Common myeloid progenitor, CD34-positive (primary cell): ENCODE results near the gene AKT3.

Source experiments
- CTCF ChIA-PET: fragments of 350-600 bp; sonication (Branson Sonifier 250); formaldehyde crosslinking; loops from one replicate; lab custom pipeline; 2021; ENCODE audit warnings: antibody characterized with exemption; lab: Charles Lee
- POLR2A ChIA-PET: fragments of 350-600 bp; sonication (Branson Sonifier 250); formaldehyde crosslinking; loops from one replicate; lab custom pipeline; 2021; ENCODE audit warnings: antibody characterized with exemption; lab: Charles Lee
- DNase-seq, 3 donors: peaks; one replicate each; pipeline versions ENCODE4 v3.0.0 to v3.0.0-alpha.2; 2013
- H3K27ac ChIP-seq, 2 experiments: 1 replicate in 1 of 2; 2 replicates in 1 of 2; pipeline ENCODE4 v1.7.0; 2013; ENCODE audit warnings: inconsistent platforms in 2 of 2, low read length in 2 of 2, mild to moderate bottlenecking in 2 of 2, low read depth in 1 of 2, moderate library complexity in 1 of 2; ENCODE audit not compliant: severe bottlenecking in 2 of 2, insufficient read depth in 1 of 2, poor library complexity in 1 of 2
- H3K27me3 ChIP-seq, 5 experiments: replicated peaks in 2 of 5; 1 replicate in 3 of 5; 2 replicates in 2 of 5; pipeline versions ENCODE4 v1.6.1 to v1.7.0; 2013; ENCODE audit warnings: low read length in 4 of 5, mild to moderate bottlenecking in 2 of 5, moderate library complexity in 2 of 5, inconsistent platforms in 1 of 5; ENCODE audit not compliant: insufficient read depth in 5 of 5, control insufficient read depth in 4 of 5
- H3K36me3 ChIP-seq, 4 experiments: 1 replicate in 2 of 4; 2 replicates in 2 of 4; pipeline versions ENCODE4 v1.6.1 to v1.7.0; 2013; ENCODE audit warnings: low read length in 3 of 4, control low read depth in 1 of 4, mild to moderate bottlenecking in 1 of 4; ENCODE audit not compliant: control insufficient read depth in 4 of 4, insufficient read depth in 4 of 4
- H3K4me1 ChIP-seq, 4 experiments: 1 replicate in 3 of 4; 2 replicates in 1 of 4; pipeline versions ENCODE4 v1.6.1 to v1.7.1; 2013; ENCODE audit warnings: low read length in 3 of 4, mild to moderate bottlenecking in 3 of 4, control low read depth in 1 of 4, inconsistent platforms in 1 of 4, moderate library complexity in 1 of 4; ENCODE audit not compliant: control insufficient read depth in 4 of 4, insufficient read depth in 4 of 4; ENCODE audit errors: control extremely low read depth in 1 of 4
- H3K4me3 ChIP-seq, 7 experiments: 1 replicate in 4 of 7; 2 replicates in 3 of 7; pipeline versions ENCODE4 v1.5.1 to v1.7.0; 2013; ENCODE audit warnings: mild to moderate bottlenecking in 7 of 7, low read length in 6 of 7, moderate library complexity in 6 of 7, inconsistent platforms in 2 of 7, low read depth in 2 of 7, control low read depth in 1 of 7; ENCODE audit not compliant: insufficient read depth in 4 of 7, control insufficient read depth in 1 of 7; ENCODE audit errors: extremely low read depth in 1 of 7
- H3K9me3 ChIP-seq, 5 experiments: 1 replicate in 4 of 5; 2 replicates in 1 of 5; pipeline versions ENCODE4 v1.6.1 to v1.7.1; 2013; ENCODE audit warnings: low read length in 4 of 5, mild to moderate bottlenecking in 2 of 5, inconsistent platforms in 1 of 5, low read depth in 1 of 5, moderate library complexity in 1 of 5; ENCODE audit not compliant: control insufficient read depth in 4 of 5, insufficient read depth in 2 of 5; ENCODE audit errors: control extremely low read depth in 1 of 5
- WGBS: methylation state at CpG from one replicate; pipeline ENCODE4 v1.1.5; 2013; ENCODE audit not compliant: insufficient coverage; 5-methylcytosine and 5-hydroxymethylcytosine counted together

AKT3 gene

GRCh38 chr1:243792401-243792800 is 57.6 kb downstream of the AKT3 start:
- Histone ChIP-seq H3K27me3 (no peaks in the 10 kb centered on the region), H3K4me1 (no peaks in the 10 kb centered on the region), H3K36me3 (peaks cover 0 to 7% (median 2%) of the 10 kb centered on the region in 4 experiments), H3K9me3 (no peaks in the 10 kb centered on the region), H3K4me3 (no peak overlapping the region), H3K27ac (no peak overlapping the region)
- no CpG with 5 or more reads among the region's 2 CpGs for WGBS
- ChIA-PET POLR2A (interaction anchor here (1.2 kb wide), 1 partner anchor 18 kb away, joined by 3 read pairs; no protein-coding TSS in a partner anchor), CTCF (interaction anchor here (1.1 kb wide), 1 partner anchor 29 kb away, joined by 3 read pairs; no protein-coding TSS in a partner anchor)
- DNase-seq = no peak

- H3K27ac ChIP-seq = no peak overlapping the region
- H3K27me3 ChIP-seq = no peaks in the 10 kb centered on the region
- DNase-seq = peak in 2 of 3 donors; percentile 23 to 46
- H3K4me3 ChIP-seq = no peak overlapping the region
- H3K4me1 ChIP-seq = no peaks in the 10 kb centered on the region
- WGBS = no CpG with 5 or more reads among the region's 4 CpGs
- H3K36me3 ChIP-seq = peaks cover 0 to 7% (median under 1%) of the 10 kb centered on the region in 4 experiments
- ChIA-PET CTCF (interaction anchor here (1.1 kb wide), 1 partner anchor 29 kb away, joined by 3 read pairs; no protein-coding TSS in a partner anchor), POLR2A (interaction anchor here (1.2 kb wide), 1 partner anchor 17 kb away, joined by 3 read pairs; no protein-coding TSS in a partner anchor)
- no peaks in the 10 kb centered on the region for H3K9me3 ChIP-seq
Measured at GRCh38 chr1:243791586-243792267, 58.3 kb downstream of the AKT3 start.

- Histone ChIP-seq H3K36me3 (peaks cover 0 to 2% (median 0%) of the 10 kb centered on the region in 4 experiments), H3K27ac (no peak overlapping the region), H3K4me3 (no peak overlapping the region), H3K9me3 (no peaks in the 10 kb centered on the region), H3K27me3 (no peaks in the 10 kb centered on the region), H3K4me1 (no peaks in the 10 kb centered on the region)
- WGBS = 100% methylated on average over 1 of the region's 3 CpGs
- ChIA-PET POLR2A (interaction anchor here (0.7 to 0.9 kb wide), 3 partner anchors 8 to 356 kb away, joined by 3 to 7 read pairs (median 3); no protein-coding TSS in a partner anchor), CTCF (interaction anchor here (1.1 to 1.5 kb wide), 2 partner anchors 10 to 48 kb away, joined by 3 to 4 read pairs; no protein-coding TSS in a partner anchor)
- peak in 1 of 3 donors; percentile 13 for DNase-seq
Measured at GRCh38 chr1:243790404-243790803, 59.6 kb downstream of the AKT3 start.

GRCh38 chr1:243786531-243786930 is 63.5 kb downstream of the AKT3 start:
- ChIA-PET POLR2A (no interaction called here), CTCF (interaction anchor here (1.0 to 1.8 kb wide), 3 partner anchors 14 to 35 kb away, joined by 3 to 6 read pairs (median 5); no protein-coding TSS in a partner anchor)
- Histone ChIP-seq H3K4me1 (no peaks in the 10 kb centered on the region), H3K36me3 (peaks cover 0 to 3% (median 0%) of the 10 kb centered on the region in 4 experiments), H3K4me3 (no peak overlapping the region), H3K27me3 (no peaks in the 10 kb centered on the region), H3K27ac (no peak overlapping the region), H3K9me3 (no peaks in the 10 kb centered on the region)
- no CpG with 5 or more reads among the region's 3 CpGs for WGBS
- DNase-seq = no peak

DNA sequence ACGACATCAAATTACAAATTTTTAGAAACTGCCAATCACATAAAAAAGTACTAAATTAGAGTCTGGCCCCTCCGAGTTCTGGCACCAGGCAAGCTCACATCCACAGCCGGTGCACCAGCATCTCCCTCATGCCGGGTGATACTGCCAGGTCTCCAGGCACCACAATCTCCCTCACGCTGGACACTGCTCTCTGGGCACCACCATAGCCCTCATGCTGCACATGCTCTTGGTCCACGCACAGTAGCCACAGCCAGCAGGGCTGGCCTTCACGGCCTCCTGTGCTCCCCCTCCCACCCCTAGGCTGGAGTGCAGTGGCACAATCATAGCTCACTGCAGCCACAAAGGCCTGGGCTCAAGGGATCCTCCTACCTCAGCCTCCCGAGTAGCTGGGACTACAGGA is 65.5 kb downstream of the AKT3 start:
- POLR2A ChIA-PET = no interaction called here
- H3K27ac ChIP-seq = no peak overlapping the region
- H3K36me3 ChIP-seq = peaks cover 0 to 3% (median 0%) of the 10 kb centered on the region in 4 experiments
- no peaks in the 10 kb centered on the region for H3K4me1 ChIP-seq
- no peak for DNase-seq
- WGBS = 100% methylated on average over 6 of the region's 8 CpGs
- H3K9me3 ChIP-seq = no peaks in the 10 kb centered on the region
- CTCF ChIA-PET = no interaction called here
- no peak overlapping the region for H3K4me3 ChIP-seq
- H3K27me3 ChIP-seq = no peaks in the 10 kb centered on the region

DNA sequence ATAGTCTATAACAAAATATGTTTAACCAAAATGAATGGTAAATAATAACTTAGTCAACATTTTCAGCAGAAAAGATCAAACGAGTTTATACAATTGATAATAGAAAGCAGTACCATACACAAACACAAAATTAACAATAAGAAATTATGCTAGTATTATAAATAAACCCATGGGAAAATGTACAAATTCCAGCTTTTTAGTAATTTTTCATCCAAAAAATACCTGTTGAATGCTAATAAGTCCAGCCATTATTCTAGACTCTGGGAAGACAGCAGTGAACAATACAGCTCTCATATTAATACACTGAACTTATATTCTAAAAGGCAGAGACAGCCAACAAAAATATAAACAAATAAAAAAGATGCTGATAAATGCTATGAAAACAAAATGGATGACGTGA is 66.3 kb downstream of the AKT3 start:
- no peaks in the 10 kb centered on the region for H3K27me3 ChIP-seq
- no peak overlapping the region for H3K4me3 ChIP-seq
- DNase-seq = no peak
- ChIA-PET POLR2A (no interaction called here), CTCF (interaction anchor here (0.9 kb wide), 1 partner anchor 12 kb away, joined by 3 read pairs; no protein-coding TSS in a partner anchor)
- H3K36me3 ChIP-seq = peaks cover 0 to 5% (median 1%) of the 10 kb centered on the region in 4 experiments
- H3K27ac ChIP-seq = no peak overlapping the region
- no CpG with 5 or more reads among the region's 2 CpGs for WGBS
- H3K9me3 ChIP-seq = no peaks in the 10 kb centered on the region
- H3K4me1 ChIP-seq = no peaks in the 10 kb centered on the region
